Ovary (tissue), 9 donors: ENCODE data around the gene TPRA1. TPM values are rescaled to one million over a fixed set of nuclear protein-coding genes. Genes with fewer than 3 reads are reported as not detected.

Experiments
- DNase-seq, 5 donors: peaks; one replicate each; pipeline ENCODE4 v3.0.0-alpha.2; 2019 to 2020
- H3K27ac ChIP-seq, 2 donors: fragments of 200-600 bp; one replicate each; pipeline versions ENCODE4 v1.5.1 to v1.8.0; 2019 to 2022
- H3K27me3 ChIP-seq: fragments of 200-600 bp; one replicate; pipeline ENCODE4 v1.8.0; 2022
- H3K36me3 ChIP-seq: fragments of 200-600 bp; sonication (generic); one replicate; pipeline ENCODE4 v1.5.1; 2019
- H3K4me1 ChIP-seq: one replicate; pipeline ENCODE4 v1.8.1; 2013; ENCODE audit warnings: mild to moderate bottlenecking, moderate library complexity; ENCODE audit not compliant: insufficient read depth
- H3K4me3 ChIP-seq: fragments of 200-600 bp; sonication (generic); one replicate; pipeline ENCODE4 v1.5.1; 2017
- H3K9me3 ChIP-seq, 2 donors: fragments of 200-600 bp in 1 of 2; sonication (generic) in 1 of 2; one replicate each; pipeline versions ENCODE4 v1.5.1 to v1.8.1; 2013 to 2019; ENCODE audit warnings: mild to moderate bottlenecking in 1 of 2, moderate library complexity in 1 of 2
- EP300 ChIP-seq: sonication (generic); formaldehyde crosslinking; IDR thresholded peaks from one replicate; pipeline ENCODE4 v1.6.1; 2017; ENCODE audit warnings: antibody characterized with exemption
- POLR2A ChIP-seq: fragments of 450-650 bp; IDR thresholded peaks from one replicate; pipeline ENCODE4 v1.6.1; 2017; ENCODE audit warnings: antibody characterized with exemption, mild to moderate bottlenecking, moderate library complexity
- WGBS, 3 donors: extraction: QIAGEN DNeasy Blood & Tissue Kit in 1 of 3; methylation state at CpG; one replicate each; pipeline versions ENCODE4 v1.1.5 to v1.1.7; 2013 to 2017; 5-methylcytosine and 5-hydroxymethylcytosine counted together
- intact Hi-C, 4 donors: fragments of 100-400 bp; cut with DNase I; formaldehyde crosslinking; loops; one replicate each; pipeline versions ENCODE4 v1.11.0 to v1.15.1; 2022 to 2023
- polyA plus RNA-seq, 2 donors: library from polyadenylated mRNA; stranded (reverse); fragments of 200-250 nt in 1 of 2; fragments of 350-450 nt in 1 of 2; fragmentation: Illumina TruSeq in 1 of 2; extraction: RNeasy Lipid Tissue Mini Kit (QIAGEN cat#74804) in 1 of 2; gene quantifications; one replicate each; pipeline ENCODE4 v1.2.3, GENCODE V29; 2013 to 2014
- total RNA-seq, 7 donors: library from RNA; depleted of rRNA in 2 of 7; stranded (reverse); fragments of >200 nt in 2 of 7; fragmentation: NEBNext Ultra II Directional in 3 of 7; extraction: Animal tissue kit (Norgen Biotek cat#: 25700) in 3 of 7; gene quantifications; one replicate each; pipeline versions ENCODE4 v1.1.0 to v1.2.4, GENCODE V29; 2016 to 2023
- TF ChIP-seq, protein P1 (sequence below), 3 donors: fragments of 450-650 bp in 2 of 3; fragments of 200-600 bp in 1 of 3; IDR thresholded peaks; one replicate each; pipeline versions ENCODE4 v1.5.1 to v1.8.0; 2016 to 2022; ENCODE audit warnings: antibody characterized with exemption in 3 of 3, mild to moderate bottlenecking in 1 of 3
- donor health status: DM: no; HTN: no; CAD: no; lungs with moderate emphysema.
- donor health status: DM: no; HTN: no; CAD: no.
- donor health status: Bipolar disorder and iron deficiency.
- donor health status: DM: yes; HTN: yes; CAD: no.
- donor health status: DM: no; HTN: no; CAD: no.
- donor health status: DM: yes; HTN: yes; CAD: no.

Gene TPRA1
- total and polyA plus RNA-seq, 9 donors, result 6.4 to 40.3 (median 36.6) TPM

DNA sequence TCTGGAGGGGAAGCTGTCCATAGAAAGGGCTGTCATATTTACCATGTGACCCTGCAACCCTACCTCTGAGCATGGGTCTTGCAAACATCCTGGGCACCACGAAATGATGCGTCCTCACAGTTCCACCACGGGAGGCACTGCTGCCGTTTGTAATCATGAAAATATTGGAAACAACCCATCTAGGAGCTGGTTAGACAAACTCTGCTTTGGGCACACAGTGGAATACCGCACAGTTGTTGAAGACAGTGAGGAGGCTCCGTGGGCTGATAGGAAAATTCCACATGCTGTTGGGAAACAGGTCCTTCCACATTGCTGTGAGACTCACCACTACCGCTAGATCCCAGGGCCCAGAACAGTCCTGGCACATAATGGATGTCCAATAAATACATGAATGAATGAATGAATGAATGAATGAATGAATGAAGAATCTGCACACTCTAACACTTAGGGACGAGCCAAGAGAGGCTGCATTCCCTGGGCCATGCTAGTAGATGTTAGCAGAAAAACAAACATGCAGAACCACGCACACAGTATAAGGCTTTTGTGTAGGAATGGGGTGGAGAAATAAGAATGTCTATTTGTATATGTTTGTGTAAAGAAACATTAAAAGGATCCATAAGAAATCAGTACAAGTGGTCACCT is 40.6 kb downstream of the TPRA1 start:
- peaks cover 6% of the 10 kb centered on the region for H3K4me1 ChIP-seq
- H3K27ac ChIP-seq, result no peak overlapping the region
- WGBS, 3 donors, result 66 to 81% (median 70%) methylated on average over 9 of the region's 9 CpGs
- no peak for DNase-seq
- H3K27me3 ChIP-seq, result no peaks in the 10 kb centered on the region
- H3K36me3 ChIP-seq, result no peaks in the 10 kb centered on the region
- intact Hi-C loops, result loop anchor here in 2 of 4 donors (5.0 to 10.0 kb wide), 5 partner anchors 93 to 1025 kb away; partner anchors contain the start of gene CHST13 (in 2 of the 2)
- H3K9me3 ChIP-seq, result no peaks in the 10 kb centered on the region
- TF ChIP-seq EP300 (no peak), POLR2A (no peak)
- TF ChIP-seq, protein P1, sequence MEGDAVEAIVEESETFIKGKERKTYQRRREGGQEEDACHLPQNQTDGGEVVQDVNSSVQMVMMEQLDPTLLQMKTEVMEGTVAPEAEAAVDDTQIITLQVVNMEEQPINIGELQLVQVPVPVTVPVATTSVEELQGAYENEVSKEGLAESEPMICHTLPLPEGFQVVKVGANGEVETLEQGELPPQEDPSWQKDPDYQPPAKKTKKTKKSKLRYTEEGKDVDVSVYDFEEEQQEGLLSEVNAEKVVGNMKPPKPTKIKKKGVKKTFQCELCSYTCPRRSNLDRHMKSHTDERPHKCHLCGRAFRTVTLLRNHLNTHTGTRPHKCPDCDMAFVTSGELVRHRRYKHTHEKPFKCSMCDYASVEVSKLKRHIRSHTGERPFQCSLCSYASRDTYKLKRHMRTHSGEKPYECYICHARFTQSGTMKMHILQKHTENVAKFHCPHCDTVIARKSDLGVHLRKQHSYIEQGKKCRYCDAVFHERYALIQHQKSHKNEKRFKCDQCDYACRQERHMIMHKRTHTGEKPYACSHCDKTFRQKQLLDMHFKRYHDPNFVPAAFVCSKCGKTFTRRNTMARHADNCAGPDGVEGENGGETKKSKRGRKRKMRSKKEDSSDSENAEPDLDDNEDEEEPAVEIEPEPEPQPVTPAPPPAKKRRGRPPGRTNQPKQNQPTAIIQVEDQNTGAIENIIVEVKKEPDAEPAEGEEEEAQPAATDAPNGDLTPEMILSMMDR (IDR thresholded peaks at IDR 0.05), result no peak
- no peak overlapping the region for H3K4me3 ChIP-seq

DNA sequence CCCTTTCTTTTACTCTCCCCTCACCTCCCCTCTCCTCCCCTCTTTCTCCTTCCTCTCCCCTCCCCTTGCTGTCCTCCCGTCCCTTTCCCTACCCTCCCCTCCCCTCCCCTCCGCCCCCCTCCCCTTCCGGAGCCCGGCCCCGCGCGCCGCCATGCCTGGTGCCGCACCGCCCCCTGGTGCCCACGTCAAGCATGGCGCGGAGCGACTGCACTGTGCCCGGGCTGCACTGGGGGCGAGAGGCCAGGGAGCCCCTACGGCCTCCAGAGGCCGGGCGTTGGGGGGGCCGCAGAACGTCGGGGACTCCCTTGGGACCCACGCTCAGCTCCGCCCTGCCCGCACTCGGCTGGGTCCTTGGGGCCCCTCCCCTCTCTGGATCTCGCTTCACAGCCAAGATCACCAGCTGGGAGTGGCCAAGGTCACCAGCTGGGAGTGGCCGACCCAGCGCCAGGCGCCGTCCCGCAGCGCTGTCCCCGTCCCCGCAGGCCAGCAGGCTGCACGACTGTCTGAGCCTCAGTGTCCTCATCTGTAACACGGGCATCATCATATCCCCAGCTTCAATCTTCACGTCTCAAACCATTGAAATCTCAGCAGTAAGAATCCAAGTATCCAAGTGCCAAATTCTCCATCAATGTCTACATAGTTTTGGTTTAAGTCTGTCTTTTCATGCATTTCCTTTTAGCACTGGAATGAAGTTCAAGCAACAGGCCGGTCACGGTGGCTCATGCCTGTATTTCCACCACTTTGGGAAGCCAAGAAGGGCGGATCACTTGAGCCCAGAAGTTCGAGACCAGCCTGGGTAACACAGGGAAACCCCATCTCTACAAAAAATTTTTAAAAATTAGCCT is 42.5 kb downstream of the TPRA1 start:
- intact Hi-C loops, result loop anchor here in 2 of 4 donors (5.0 to 10.0 kb wide), 5 partner anchors 91 to 1023 kb away; partner anchors contain the start of gene CHST13 (in 2 of the 2)
- no peaks in the 10 kb centered on the region for H3K9me3 ChIP-seq
- peak overlapping the region; percentile 59 for H3K4me3 ChIP-seq
- H3K36me3 ChIP-seq, result no peaks in the 10 kb centered on the region
- no peaks in the 10 kb centered on the region for H3K27me3 ChIP-seq
- WGBS, 3 donors, result 4 to 7% (median 6%) methylated on average over 26 to 42 of the region's 42 CpGs
- TF ChIP-seq, protein P1 (IDR thresholded peaks at IDR 0.05), result peak; percentile 46 to 68 (median 65)
- TF ChIP-seq EP300 (no peak), POLR2A (no peak)
- H3K27ac ChIP-seq, result peak overlapping the region in 1 of 2 donors; percentile 65
- peak; percentile 75 to 87 (median 84) for DNase-seq
- H3K4me1 ChIP-seq, result peaks cover 6% of the 10 kb centered on the region

DNA sequence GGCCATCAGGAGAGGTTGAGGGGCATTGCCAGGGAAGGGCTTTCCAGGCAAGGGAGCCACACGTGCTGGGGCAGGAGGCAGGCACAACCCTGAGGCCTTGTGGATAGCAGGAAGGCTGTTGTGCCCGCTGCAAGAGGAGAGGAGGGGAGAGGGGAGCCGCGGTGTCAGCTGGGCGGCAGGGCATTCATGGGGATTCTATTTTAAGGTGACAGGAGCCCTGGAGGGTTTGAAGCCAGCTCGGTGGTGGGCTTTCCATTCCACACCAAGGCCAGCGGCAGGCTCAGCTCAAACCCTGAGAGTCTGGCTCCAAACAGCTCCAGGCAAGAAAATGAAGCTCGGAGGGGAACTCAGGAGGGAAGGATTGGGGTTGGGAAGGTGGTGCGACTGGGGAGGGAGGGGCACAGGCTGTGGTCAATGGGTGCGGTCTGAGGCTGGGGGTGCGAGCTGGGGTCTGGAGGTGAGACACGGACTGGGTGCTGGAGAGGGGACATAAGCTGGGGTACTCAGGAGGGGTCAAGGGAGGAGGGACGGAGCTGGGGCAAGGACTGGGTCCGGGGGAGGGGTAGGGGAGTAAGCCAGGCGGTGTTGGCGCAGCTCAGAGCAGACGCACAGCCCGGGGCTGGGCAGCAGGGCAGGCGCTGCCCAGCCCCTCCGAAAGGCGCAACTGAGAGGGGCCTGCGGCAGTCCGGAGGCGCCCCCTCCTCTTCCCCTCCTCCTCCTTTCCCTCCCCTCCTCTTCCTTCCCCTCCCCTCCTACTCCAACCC is 43.4 kb downstream of the TPRA1 start:
- peak in 4 of 5 donors; percentile 20 to 55 (median 46) for DNase-seq
- WGBS, 3 donors, result 23 to 25% (median 23%) methylated on average over 24 of the region's 24 CpGs

More for the DNA sequence above, 43.4 kb downstream of the TPRA1 start:
- H3K27ac ChIP-seq, result peak overlapping the region in 1 of 2 donors; percentile 65
- no peaks in the 10 kb centered on the region for H3K9me3 ChIP-seq
- H3K27me3 ChIP-seq, result no peaks in the 10 kb centered on the region
- H3K36me3 ChIP-seq, result no peaks in the 10 kb centered on the region
- TF ChIP-seq, protein P1 (IDR thresholded peaks at IDR 0.05), result no peak
- TF ChIP-seq EP300, result no peak
- TF ChIP-seq POLR2A, result no peak
- H3K4me1 ChIP-seq, result peaks cover 6% of the 10 kb centered on the region
- intact Hi-C loops, result loop anchor here in 2 of 4 donors (5.0 to 10.0 kb wide), 5 partner anchors 90 to 1022 kb away; partner anchors contain the start of gene CHST13 (in 2 of the 2)
- peak overlapping the region; percentile 59 for H3K4me3 ChIP-seq
